ENCODE results near the gene ZNF827. TPM values are rescaled to one million over a fixed set of nuclear protein-coding genes. Genes with fewer than 3 reads are reported as not detected.

The ZNF827 gene
- total and polyA plus RNA-seq, 2 of the 13 experiments (the other 11 are each of a cell fraction or from before 2014, with no cell fraction given): 2.8 TPM

DNA sequence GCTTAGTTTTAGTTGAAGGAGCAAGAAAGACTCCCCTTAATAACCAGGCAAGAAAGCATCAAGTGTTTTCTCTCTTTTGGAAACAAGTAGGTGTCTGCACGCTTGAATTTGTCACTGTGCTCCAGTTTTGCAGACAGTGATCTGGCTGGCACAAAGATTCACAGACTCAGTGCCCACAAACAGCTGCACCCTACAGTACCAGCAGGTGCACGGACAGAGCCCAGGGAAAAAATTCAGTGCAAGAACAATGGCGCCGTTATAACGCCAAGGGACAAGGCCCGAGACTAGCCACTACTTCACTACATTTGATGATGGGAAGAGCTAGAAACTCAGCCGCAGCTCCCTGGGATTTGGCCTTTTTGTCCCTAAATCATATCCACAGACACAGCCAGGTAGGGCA is 56.0 kb downstream of the ZNF827 start:
- 97% methylated on average over 7 of the region's 7 CpGs for WGBS (ENCODE audit: low lambda C conversion rate)
- no peaks in the 10 kb centered on the region for H3K9me3 ChIP-seq (ENCODE audit: low read length)
- in situ Hi-C loops (cut with HindIII; ENCODE audit: extremely low pct_ligation_motif_present, low pct_unique_long_range_greater_than_20kb): no loop called here
- FAIRE-seq (no peak), DNase-seq (ENCODE audit: low spot score) (no peak), ATAC-seq (no peak)
- intact Hi-C loops (cut with micrococcal nuclease; ENCODE audit: unreplicated experiment): no loop called here
- H3K27ac ChIP-seq (ENCODE audit: extremely low read length, insufficient read depth, low read length): no peak overlapping the region
- H3K4me1 ChIP-seq (ENCODE audit: insufficient read depth, low read length): no peaks in the 10 kb centered on the region
- no peaks in the 10 kb centered on the region for H3K79me2 ChIP-seq (ENCODE audit: insufficient read depth, low read length)
- no peak overlapping the region for H3K9ac ChIP-seq (ENCODE audit: insufficient read depth, low read depth, low read length)
- no peaks in the 10 kb centered on the region for H4K20me1 ChIP-seq (ENCODE audit: insufficient read depth, low read length)
- no peak overlapping the region for H2AFZ ChIP-seq (ENCODE audit: low read length)
- no peak overlapping the region for H3K4me3 ChIP-seq (replicated peaks in 1 of 3; ENCODE audit: insufficient read depth in 1 of 3, low read depth in 2 of 3, low read length in 3 of 3)
- no peaks in the 10 kb centered on the region for H3K27me3 ChIP-seq (ENCODE audit: control insufficient read depth in 1 of 2, insufficient read depth in 2 of 2, low read length in 2 of 2)
- POLR2A ChIA-PET: no interaction called here
- H3K4me2 ChIP-seq (ENCODE audit: low read depth, low read length): no peak overlapping the region
- peaks cover 8 to 23% of the 10 kb centered on the region in 2 experiments for H3K36me3 ChIP-seq (replicated peaks in 1 of 2; ENCODE audit: control insufficient read depth in 1 of 2, insufficient read depth in 2 of 2, low read length in 2 of 2)
- CTCF ChIA-PET (ENCODE audit: low intra/inter-chr PET ratio, low total read pairs): no interaction called here
- BruUV-seq (replicated peaks): no TSS peak
- TF ChIP-seq, protein P1, sequence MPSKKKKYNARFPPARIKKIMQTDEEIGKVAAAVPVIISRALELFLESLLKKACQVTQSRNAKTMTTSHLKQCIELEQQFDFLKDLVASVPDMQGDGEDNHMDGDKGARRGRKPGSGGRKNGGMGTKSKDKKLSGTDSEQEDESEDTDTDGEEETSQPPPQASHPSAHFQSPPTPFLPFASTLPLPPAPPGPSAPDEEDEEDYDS (CRISPR knock-in tag; IDR thresholded peaks at IDR 0.05): no peak
- no peak for TF ChIP-seq NRL (CRISPR knock-in tag; IDR thresholded peaks at IDR 0.05; ENCODE audit: borderline replicate concordance)
- TF ChIP-seq, protein P2, sequence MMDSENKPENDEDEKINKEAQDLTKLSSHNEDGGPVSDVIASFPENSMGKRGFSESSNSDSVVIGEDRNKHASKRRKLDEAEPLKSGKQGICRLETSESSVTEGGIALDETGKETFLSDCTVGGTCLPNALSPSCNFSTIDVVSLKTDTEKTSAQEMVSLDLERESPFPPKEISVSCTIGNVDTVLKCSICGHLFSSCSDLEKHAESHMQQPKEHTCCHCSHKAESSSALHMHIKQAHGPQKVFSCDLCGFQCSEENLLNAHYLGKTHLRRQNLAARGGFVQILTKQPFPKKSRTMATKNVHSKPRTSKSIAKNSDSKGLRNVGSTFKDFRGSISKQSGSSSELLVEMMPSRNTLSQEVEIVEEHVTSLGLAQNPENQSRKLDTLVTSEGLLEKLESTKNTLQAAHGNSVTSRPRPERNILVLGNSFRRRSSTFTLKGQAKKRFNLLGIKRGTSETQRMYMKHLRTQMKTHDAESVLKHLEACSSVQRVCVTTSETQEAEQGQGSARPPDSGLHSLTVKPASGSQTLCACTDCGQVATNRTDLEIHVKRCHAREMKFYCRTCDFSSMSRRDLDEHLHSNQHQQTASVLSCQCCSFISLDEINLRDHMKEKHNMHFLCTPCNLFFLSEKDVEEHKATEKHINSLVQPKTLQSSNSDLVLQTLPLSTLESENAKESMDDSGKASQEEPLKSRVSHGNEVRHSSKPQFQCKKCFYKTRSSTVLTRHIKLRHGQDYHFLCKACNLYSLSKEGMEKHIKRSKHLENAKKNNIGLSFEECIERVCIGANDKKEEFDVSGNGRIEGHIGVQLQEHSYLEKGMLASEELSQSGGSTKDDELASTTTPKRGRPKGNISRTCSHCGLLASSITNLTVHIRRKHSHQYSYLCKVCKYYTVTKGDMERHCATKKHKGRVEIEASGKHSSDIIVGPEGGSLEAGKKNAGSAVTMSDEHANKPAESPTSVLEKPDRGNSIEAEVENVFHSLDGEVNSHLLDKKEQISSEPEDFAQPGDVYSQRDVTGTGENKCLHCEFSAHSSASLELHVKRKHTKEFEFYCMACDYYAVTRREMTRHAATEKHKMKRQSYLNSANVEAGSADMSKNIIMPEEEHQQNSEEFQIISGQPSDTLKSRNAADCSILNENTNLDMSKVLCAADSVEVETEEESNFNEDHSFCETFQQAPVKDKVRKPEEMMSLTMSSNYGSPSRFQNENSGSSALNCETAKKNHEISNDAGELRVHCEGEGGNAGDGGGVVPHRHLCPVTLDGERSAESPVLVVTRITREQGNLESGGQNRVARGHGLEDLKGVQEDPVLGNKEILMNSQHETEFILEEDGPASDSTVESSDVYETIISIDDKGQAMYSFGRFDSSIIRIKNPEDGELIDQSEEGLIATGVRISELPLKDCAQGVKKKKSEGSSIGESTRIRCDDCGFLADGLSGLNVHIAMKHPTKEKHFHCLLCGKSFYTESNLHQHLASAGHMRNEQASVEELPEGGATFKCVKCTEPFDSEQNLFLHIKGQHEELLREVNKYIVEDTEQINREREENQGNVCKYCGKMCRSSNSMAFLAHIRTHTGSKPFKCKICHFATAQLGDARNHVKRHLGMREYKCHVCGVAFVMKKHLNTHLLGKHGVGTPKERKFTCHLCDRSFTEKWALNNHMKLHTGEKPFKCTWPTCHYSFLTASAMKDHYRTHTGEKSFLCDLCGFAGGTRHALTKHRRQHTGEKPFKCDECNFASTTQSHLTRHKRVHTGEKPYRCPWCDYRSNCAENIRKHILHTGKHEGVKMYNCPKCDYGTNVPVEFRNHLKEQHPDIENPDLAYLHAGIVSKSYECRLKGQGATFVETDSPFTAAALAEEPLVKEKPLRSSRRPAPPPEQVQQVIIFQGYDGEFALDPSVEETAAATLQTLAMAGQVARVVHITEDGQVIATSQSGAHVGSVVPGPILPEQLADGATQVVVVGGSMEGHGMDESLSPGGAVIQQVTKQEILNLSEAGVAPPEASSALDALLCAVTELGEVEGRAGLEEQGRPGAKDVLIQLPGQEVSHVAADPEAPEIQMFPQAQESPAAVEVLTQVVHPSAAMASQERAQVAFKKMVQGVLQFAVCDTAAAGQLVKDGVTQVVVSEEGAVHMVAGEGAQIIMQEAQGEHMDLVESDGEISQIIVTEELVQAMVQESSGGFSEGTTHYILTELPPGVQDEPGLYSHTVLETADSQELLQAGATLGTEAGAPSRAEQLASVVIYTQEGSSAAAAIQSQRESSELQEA (CRISPR knock-in tag; IDR thresholded peaks at IDR 0.05; ENCODE audit: not compliant biosample characterization): no peak
- TF ChIP-seq ESRRA (CRISPR knock-in tag; IDR thresholded peaks at IDR 0.05; ENCODE audit: low read depth): no peak
- TF ChIP-seq ZNF326 (CRISPR knock-in tag; IDR thresholded peaks at IDR 0.05; ENCODE audit: borderline replicate concordance): no peak
- no peak for TF ChIP-seq ZNF678 (CRISPR knock-in tag; IDR thresholded peaks at IDR 0.05)
- TF ChIP-seq ZSCAN29 (CRISPR knock-in tag; conservative IDR thresholded peaks at IDR 0.05): no peak
- TF ChIP-seq ZNF136 (CRISPR knock-in tag; IDR thresholded peaks at IDR 0.05; ENCODE audit: low read depth): no peak
- TF ChIP-seq PLRG1 (conservative IDR thresholded peaks at IDR 0.05): no peak
- no peak for TF ChIP-seq RBM22 (optimal IDR thresholded peaks at IDR 0.05; ENCODE audit: low read length)
- TF ChIP-seq, protein P3, sequence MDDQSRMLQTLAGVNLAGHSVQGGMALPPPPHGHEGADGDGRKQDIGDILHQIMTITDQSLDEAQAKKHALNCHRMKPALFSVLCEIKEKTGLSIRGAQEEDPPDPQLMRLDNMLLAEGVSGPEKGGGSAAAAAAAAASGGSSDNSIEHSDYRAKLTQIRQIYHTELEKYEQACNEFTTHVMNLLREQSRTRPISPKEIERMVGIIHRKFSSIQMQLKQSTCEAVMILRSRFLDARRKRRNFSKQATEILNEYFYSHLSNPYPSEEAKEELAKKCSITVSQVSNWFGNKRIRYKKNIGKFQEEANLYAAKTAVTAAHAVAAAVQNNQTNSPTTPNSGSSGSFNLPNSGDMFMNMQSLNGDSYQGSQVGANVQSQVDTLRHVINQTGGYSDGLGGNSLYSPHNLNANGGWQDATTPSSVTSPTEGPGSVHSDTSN (CRISPR knock-in tag; IDR thresholded peaks at IDR 0.05; ENCODE audit: borderline replicate concordance): no peak
- no peak for TF ChIP-seq STAG1 (CRISPR knock-in tag; IDR thresholded peaks at IDR 0.05)
- no peak for TF ChIP-seq HHEX (CRISPR knock-in tag; IDR thresholded peaks at IDR 0.05)
- TF ChIP-seq, protein P4, sequence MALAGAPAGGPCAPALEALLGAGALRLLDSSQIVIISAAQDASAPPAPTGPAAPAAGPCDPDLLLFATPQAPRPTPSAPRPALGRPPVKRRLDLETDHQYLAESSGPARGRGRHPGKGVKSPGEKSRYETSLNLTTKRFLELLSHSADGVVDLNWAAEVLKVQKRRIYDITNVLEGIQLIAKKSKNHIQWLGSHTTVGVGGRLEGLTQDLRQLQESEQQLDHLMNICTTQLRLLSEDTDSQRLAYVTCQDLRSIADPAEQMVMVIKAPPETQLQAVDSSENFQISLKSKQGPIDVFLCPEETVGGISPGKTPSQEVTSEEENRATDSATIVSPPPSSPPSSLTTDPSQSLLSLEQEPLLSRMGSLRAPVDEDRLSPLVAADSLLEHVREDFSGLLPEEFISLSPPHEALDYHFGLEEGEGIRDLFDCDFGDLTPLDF (CRISPR knock-in tag; IDR thresholded peaks at IDR 0.05): no peak
- no peak for TF ChIP-seq BRCA1 (CRISPR knock-in tag; IDR thresholded peaks at IDR 0.05)

Measured in HepG2 (cell line).